GM21786 (cell line): ENCODE data around the gene RYK.

ENCODE experiments used
- ATAC-seq: cut with Tn5 transposase; IDR thresholded peaks from one replicate; pipeline ENCODE4 v1.9.1; 2021; ENCODE audit not compliant: unreplicated experiment

The RYK gene

GRCh38 chr3:134155446-134155845 is 95.2 kb downstream of the RYK start:
- no peak for ATAC-seq

GRCh38 chr3:134153761-134154160 is 96.9 kb downstream of the RYK start:
- no peak for ATAC-seq

DNA sequence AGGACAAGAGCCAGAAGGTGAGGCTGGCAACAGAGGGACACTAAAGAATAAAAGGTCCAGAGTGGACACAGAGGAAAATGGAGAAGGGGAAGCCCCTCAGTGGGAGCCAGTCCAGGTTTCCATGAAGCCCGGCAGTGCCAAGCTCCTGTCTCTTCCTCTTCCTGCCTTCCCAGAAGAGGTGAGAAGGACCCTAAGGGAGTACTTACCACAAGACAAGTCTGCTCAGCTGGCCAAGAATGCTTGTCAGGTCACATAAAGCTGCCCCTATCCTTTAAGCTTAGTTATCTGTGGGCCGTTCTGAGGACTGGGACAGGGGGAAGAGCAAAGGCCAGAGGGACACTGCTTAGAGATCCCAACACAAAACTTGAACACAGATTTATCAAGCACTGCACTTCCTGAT is 100.2 kb downstream of the RYK start:
- ATAC-seq, result no peak

DNA sequence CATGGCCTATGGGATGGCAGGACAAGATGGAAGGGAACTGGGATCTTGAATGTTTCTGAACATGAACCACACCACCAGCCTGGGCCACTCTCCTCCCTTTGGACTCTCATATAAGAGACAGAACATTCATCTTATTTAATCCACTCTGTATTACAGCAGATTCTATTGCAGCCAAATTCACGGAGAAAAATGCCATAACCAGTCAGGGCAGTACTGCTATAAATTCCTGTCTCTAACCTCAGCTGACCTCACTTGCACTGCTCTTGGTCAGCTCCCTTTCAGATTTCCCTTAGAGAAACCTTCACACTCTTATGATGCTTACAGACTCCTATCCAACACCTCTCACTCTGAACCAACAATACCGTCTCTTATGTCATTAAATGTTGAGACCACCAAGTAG is 101.4 kb downstream of the RYK start:
- ATAC-seq, result no peak

GRCh38 chr3:134148534-134148933 is 102.1 kb downstream of the RYK start:
- ATAC-seq, result no peak

DNA sequence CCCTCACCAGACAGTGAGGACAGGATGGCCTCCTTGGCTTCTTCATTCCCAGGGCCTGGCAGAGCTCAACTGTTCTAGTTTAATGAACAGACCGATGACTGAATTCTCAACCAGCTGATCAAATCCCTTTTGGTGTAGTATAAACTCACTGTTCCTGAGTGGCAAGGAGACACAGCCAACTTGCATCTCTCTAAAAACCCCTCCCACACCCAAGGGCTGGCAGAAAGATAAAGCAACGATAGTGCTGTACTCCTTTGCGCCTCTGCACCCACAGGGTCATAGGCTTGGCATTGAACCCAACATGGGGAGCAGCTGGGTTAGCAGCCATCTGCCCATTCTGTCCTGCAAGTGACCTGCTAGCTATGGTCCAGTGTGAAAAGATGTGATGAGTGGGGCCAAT is 103.2 kb downstream of the RYK start:
- ATAC-seq, result no peak

DNA sequence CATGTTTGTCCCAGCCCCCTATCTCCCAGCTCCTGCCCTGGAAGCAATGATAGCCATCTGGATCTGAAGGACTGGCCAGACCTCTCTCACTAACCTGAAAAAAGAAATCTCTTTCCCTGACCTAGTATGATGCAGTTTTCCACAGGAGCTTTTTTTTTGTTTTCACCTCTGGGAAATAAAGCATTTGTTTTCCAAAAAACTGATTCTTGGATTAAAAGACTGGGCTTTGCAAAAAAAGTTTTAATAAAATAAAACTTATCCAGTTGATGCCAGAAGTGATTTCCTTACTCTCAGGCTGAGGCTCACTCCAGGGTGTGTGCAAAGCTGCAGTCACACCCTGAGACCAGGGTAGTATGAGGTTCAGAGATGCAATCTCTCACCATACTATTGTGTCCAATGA is 104.0 kb downstream of the RYK start:
- ATAC-seq, result no peak

GRCh38 chr3:134145183-134145582 is 105.5 kb downstream of the RYK start:
- ATAC-seq, result no peak

DNA sequence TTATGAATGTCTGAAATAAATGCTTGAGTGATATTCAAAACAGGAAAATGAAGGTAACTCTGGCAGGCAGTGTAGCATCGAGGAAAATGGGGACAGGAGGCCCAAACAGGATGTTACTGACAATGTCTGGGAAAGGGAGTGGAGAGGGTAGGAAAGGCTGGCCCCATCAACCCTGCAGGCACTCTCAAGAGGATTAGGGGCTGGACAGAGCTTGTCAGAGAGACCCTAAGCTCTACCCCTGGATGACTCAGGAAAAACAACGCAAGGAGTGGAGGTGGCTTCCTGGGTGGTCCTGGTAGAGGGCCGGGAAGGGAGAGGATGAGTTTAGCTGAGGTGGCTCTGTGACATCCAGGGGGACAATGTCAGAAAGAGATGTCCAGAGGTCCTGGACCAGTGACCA is 106.0 kb downstream of the RYK start:
- ATAC-seq, result no peak

DNA sequence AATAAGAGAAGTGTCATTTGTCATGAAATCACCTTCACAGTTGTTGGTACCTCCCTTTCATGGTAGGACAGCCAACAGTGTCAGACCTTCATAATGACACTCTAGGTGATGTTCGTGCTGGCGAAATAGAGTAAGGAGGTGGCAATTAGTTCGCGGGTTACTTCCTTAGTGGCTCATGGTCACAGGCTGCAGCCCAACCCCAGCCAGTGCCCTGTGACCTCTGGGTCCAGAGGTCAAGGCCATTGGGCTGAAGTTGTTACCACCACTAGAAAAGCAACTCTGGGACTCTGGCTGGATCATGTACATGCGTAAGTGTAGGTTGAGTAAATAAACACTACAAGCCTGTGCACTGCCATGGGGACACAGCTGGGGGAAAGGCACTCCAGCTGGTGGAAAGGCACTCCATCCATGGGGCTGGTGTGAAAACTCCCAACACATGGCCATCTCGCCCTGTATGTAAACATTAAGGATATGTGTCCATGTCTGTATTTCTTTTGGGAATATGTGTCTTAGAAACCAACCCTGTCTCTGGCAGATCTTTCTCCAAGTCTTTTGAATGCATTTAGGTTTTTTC is 106.7 kb downstream of the RYK start:
- no peak for ATAC-seq

DNA sequence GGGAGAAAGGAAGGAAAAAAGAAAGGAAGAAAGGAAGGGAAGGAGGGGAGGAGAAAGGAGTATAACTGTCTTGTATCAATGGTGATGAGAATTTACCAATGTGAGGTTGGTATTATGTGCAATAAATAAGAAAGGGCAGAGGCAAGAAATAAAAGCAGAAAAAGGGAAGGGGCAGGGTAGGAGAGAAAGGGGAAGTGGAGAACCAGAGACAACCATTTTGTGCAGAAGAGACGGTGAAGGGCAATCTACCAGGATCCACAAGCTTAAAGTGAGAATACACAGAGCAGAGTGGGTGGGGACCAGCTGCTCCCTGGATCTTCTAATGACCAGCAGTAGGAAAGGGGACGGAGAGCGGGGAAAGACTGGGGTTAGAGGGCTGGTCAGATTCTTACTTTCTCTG is 114.1 kb downstream of the RYK start:
- ATAC-seq, result no peak

- no peak for ATAC-seq
These were observed 115.8 kb downstream of the RYK start for GRCh38 chr3:134134698-134135415.

DNA sequence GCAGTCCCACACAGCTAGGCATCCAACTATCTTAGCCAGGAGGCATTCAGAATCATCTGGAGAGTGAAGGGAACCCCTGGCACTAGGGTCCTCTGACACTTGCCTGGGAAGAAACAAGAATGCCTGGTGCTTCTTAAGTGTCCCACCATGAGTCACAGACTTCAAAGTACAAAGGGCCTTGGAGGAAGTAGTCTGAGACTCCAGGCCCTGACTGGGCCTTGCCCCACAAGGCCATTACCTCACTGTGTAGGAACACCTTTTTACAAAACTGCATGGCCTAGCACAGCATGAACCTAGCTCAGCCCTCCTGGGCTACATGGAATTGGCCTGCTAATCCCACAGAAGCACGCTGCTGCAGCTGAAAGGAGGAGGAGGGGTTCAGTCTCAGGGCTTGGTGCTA is 116.4 kb downstream of the RYK start:
- ATAC-seq, result no peak

DNA sequence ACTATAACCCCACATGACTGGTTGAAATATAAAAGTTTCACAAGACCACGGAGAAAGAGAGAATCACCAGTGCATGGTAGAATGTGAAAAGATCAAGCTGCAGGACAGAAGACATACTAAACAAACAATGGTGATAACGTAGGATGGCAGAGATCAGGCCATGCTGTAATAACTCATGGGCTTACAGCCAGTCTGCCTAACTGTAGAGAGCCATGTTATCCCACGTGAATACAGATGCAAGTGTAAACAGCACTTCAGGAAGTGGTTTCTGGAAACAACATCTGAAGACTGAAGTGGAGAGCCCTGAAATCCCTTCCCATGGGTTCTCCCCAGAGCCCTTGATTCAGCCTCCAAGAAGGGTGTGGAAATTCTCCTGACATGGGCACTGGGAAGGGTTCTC is 117.7 kb downstream of the RYK start:
- ATAC-seq, result no peak

GRCh38 chr3:134126153-134126552 is 124.5 kb downstream of the RYK start:
- no peak for ATAC-seq

DNA sequence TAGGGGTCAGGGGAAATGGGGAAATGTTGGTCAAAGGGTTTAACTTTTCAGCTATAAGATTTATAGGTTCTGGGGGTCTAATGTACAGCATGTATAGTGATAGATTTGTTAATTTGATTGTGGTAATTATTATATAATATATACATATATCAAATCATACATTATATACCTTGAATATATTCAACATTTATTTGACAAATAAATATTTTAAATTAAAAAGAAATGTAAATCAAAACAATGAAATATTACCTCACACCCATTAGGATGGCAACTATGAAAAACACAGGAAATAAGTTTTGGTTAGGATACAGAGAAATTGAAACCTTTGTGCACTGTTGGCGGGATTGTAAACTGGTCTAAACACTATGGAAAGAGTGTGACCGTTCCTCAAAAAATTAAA is 135.9 kb downstream of the RYK start:
- ATAC-seq, result no peak

DNA sequence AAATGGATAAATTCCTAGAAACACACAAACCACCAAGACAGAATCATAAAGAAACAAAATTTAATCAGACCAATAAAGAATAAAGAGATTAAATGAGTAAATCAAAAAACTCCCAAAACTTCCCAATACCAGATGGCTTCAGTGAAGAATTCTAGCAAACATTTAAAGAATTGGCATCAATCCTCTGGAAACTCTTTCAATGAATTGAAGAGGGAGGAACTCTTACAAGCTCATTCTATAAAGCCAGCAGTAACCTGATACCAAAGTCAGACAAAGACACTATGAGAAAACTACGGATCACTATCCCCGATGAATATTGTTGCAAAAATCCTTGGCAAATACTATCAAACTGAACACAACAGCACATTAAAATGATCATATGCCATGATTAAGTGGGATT is 139.0 kb downstream of the RYK start:
- no peak for ATAC-seq

DNA sequence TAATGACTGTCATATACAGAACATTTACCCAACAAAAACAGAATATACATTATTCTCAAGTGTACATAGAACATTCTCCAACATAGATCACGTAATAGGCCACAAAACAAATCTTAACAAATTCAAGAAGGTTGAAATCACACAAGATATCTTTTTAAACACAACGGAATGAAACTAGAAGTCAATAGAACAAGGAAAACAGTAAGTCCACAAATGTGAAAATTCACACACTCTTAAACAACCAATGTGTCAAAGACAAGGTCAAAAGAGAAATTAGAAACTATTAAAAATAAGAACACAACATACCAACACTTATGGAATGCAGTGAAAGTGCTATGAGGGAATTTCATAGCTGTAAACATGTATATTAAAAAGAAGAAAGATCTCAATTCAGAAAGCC is 139.7 kb downstream of the RYK start:
- ATAC-seq, result no peak
